Activated CD8-positive, alpha-beta T cell treated with anti-CD3 and anti-CD28 coated beads for 36 hours (primary cell): Measurements from ENCODE around the gene SPEF2. TPM values are rescaled to one million over a fixed set of nuclear protein-coding genes. Genes with fewer than 3 reads are reported as not detected.

Experiments used
- ATAC-seq: fragments of 200-7000 bp; cut with Tn5 transposase; one replicate; pipeline ENCODE4 v1.10.0; 2021; ENCODE audit warnings: mild to moderate bottlenecking, moderate library complexity
- CTCF ChIA-PET: fragments of 350-600 bp; sonication (Branson Sonifier 250); formaldehyde crosslinking; loops from one replicate; lab custom pipeline; 2021; ENCODE audit warnings: antibody characterized with exemption; lab: Charles Lee
- POLR2A ChIA-PET: fragments of 350-600 bp; sonication (Branson Sonifier 250); formaldehyde crosslinking; loops from one replicate; lab custom pipeline; 2021; ENCODE audit warnings: antibody characterized with exemption; lab: Charles Lee
- DNase-seq: peaks from one replicate; pipeline ENCODE4 v3.0.0-alpha.2; 2020
- H3K27ac Mint-ChIP-seq: one replicate; pipeline ENCODE4 v1.8.0; 2021; ENCODE audit warnings: mild to moderate bottlenecking, mixed read lengths
- H3K27me3 Mint-ChIP-seq: one replicate; pipeline ENCODE4 v1.8.0; 2021; ENCODE audit warnings: mixed read lengths
- H3K36me3 Mint-ChIP-seq: one replicate; pipeline ENCODE4 v1.8.0; 2021; ENCODE audit warnings: low read depth, mixed read lengths
- H3K4me1 Mint-ChIP-seq: one replicate; pipeline ENCODE4 v1.8.0; 2021; ENCODE audit warnings: low read depth, mixed read lengths
- H3K4me3 Mint-ChIP-seq: one replicate; pipeline ENCODE4 v1.8.0; 2021; ENCODE audit warnings: mild to moderate bottlenecking, moderate library complexity, mixed read lengths
- H3K9me3 Mint-ChIP-seq: one replicate; pipeline ENCODE4 v1.8.0; 2021; ENCODE audit warnings: mixed read lengths
- intact Hi-C: fragments of 100-400 bp; cut with micrococcal nuclease; formaldehyde crosslinking; loops from one replicate; pipeline ENCODE4 v1.10.0; 2022
- total RNA-seq, 2 experiments: library from RNA; stranded (reverse); gene quantifications; one replicate each; pipeline ENCODE4 v1.2.3, GENCODE V29; 2021
- TF ChIP-seq, protein P1 (sequence below): fragments of 200-600 bp; IDR thresholded peaks from one replicate; pipeline ENCODE4 v1.8.0; 2022; ENCODE audit warnings: antibody characterized with exemption, mild to moderate bottlenecking

The SPEF2 gene
- total RNA-seq, 2 experiments from 2014 or later, result 8.4 to 9.9 TPM

DNA sequence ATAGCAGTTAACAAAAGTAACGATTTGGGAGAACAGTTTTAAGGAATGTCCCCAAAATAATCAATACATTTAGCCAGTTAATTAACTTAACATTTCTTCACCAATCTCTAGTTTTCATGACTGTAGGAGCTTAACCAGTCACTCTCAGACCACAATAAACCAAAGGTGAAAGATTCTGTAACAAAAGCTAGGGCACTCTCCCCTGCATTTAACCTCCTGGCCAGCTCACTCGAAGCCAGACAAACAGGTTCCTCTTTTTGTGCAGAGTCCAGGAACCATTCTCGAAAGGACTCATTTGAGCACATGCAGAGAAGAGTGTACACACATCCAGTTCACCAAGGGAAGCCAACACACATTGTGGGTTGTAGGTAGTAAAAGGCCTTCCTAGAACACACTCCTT lies 245.5 kb downstream of the SPEF2 start:
- Mint-ChIP-seq H3K4me1 (peaks cover 80% of the 10 kb centered on the region), H3K27ac (peak overlapping the region; percentile 97), H3K27me3 (no peaks in the 10 kb centered on the region), H3K9me3 (peaks cover 7% of the 10 kb centered on the region), H3K4me3 (peak overlapping the region; percentile 95), H3K36me3 (peaks cover 91% of the 10 kb centered on the region)
- peak; percentile 52 for ATAC-seq
- ChIA-PET POLR2A (interaction anchor here (0.8 to 15.5 kb wide), 12 partner anchors 9 to 87 kb away, joined by 3 to 168 read pairs (median 6); no protein-coding TSS in a partner anchor), CTCF (interaction anchor here (0.8 to 8.1 kb wide), 19 partner anchors 9 to 246 kb away, joined by 3 to 59 read pairs (median 4); partner anchors contain the start of gene SPEF2)
- peak; percentile 45 for DNase-seq
- intact Hi-C loops, result no loop called here
- TF ChIP-seq, protein P1, sequence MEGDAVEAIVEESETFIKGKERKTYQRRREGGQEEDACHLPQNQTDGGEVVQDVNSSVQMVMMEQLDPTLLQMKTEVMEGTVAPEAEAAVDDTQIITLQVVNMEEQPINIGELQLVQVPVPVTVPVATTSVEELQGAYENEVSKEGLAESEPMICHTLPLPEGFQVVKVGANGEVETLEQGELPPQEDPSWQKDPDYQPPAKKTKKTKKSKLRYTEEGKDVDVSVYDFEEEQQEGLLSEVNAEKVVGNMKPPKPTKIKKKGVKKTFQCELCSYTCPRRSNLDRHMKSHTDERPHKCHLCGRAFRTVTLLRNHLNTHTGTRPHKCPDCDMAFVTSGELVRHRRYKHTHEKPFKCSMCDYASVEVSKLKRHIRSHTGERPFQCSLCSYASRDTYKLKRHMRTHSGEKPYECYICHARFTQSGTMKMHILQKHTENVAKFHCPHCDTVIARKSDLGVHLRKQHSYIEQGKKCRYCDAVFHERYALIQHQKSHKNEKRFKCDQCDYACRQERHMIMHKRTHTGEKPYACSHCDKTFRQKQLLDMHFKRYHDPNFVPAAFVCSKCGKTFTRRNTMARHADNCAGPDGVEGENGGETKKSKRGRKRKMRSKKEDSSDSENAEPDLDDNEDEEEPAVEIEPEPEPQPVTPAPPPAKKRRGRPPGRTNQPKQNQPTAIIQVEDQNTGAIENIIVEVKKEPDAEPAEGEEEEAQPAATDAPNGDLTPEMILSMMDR, result no peak

Other genes with a start within 250 kb of the SPEF2 start
- 100 to 1,000 TPM; 136 to 142 TPM for gene IL7R, start 239.0 kb downstream of the SPEF2 start, total RNA-seq